Ascending aorta (tissue), 2 donors: ENCODE measurements around the gene WWC1. TPM values are rescaled to one million over a fixed set of nuclear protein-coding genes. Genes with fewer than 3 reads are reported as not detected.

Source experiments
- DNase-seq, 2 donors: peaks; one replicate each; pipeline ENCODE4 v3.0.0-alpha.2; 2019; ENCODE audit warnings: low spot score in 2 of 2
- H3K27ac ChIP-seq, 2 donors: fragments of 200-600 bp; sonication (generic); one replicate each; pipeline ENCODE4 v1.5.1; 2016 to 2017; ENCODE audit warnings: mild to moderate bottlenecking in 1 of 2
- H3K27me3 ChIP-seq: fragments of 200-600 bp; sonication (generic); one replicate; pipeline ENCODE4 v1.5.1; 2017
- H3K36me3 ChIP-seq, 2 donors: fragments of 200-600 bp; sonication (generic); one replicate each; pipeline ENCODE4 v1.5.1; 2016
- H3K4me1 ChIP-seq, 2 donors: fragments of 200-600 bp; sonication (generic); one replicate each; pipeline ENCODE4 v1.5.1; 2016 to 2017; ENCODE audit warnings: mild to moderate bottlenecking in 1 of 2
- H3K4me3 ChIP-seq, 2 donors: fragments of 200-600 bp; sonication (generic); one replicate each; pipeline ENCODE4 v1.5.1; 2016 to 2017; ENCODE audit warnings: mild to moderate bottlenecking in 1 of 2
- H3K9me3 ChIP-seq, 2 donors: fragments of 200-600 bp; sonication (generic); one replicate each; pipeline ENCODE4 v1.5.1; 2016
- CTCF ChIP-seq, 3 experiments: fragments of 200-600 bp in 2 of 3; fragments of 450-650 bp in 1 of 3; sonication (generic) in 2 of 3; IDR thresholded peaks; one replicate each; pipeline ENCODE4 v1.5.1; 2016 to 2019; ENCODE audit warnings: antibody characterized with exemption in 3 of 3, mild to moderate bottlenecking in 1 of 3, moderate library complexity in 1 of 3
- intact Hi-C: fragments of 100-400 bp; cut with DNase I; formaldehyde crosslinking; loops from one replicate; pipeline ENCODE4 v1.15.1; 2023
- total RNA-seq: library from RNA; depleted of rRNA; stranded (reverse); fragments of >200 nt; gene quantifications from one replicate; pipeline ENCODE4 v1.1.0, GENCODE V29; 2016

Gene WWC1
- total RNA-seq, 1 donor from 2014 or later: not detected

- H3K9me3 ChIP-seq: no peaks in the 10 kb centered on the region
- H3K4me3 ChIP-seq: no peak overlapping the region
- intact Hi-C loops: no loop called here
- TF ChIP-seq CTCF (IDR thresholded peaks at IDR 0.05): no peak
- DNase-seq: no peak
- no peaks in the 10 kb centered on the region for H3K4me1 ChIP-seq
- no peaks in the 10 kb centered on the region for H3K27me3 ChIP-seq
- no peak overlapping the region for H3K27ac ChIP-seq
- H3K36me3 ChIP-seq: no peaks in the 10 kb centered on the region
These were observed 26.2 kb downstream of the WWC1 start for GRCh38 chr5:168317521-168318147.

- H3K36me3 ChIP-seq: no peaks in the 10 kb centered on the region
- H3K27ac ChIP-seq: no peak overlapping the region
- H3K27me3 ChIP-seq: no peaks in the 10 kb centered on the region
- intact Hi-C loops: no loop called here
- no peak overlapping the region for H3K4me3 ChIP-seq
- H3K9me3 ChIP-seq: no peaks in the 10 kb centered on the region
- no peak for DNase-seq
- no peaks in the 10 kb centered on the region for H3K4me1 ChIP-seq
- no peak for TF ChIP-seq CTCF (IDR thresholded peaks at IDR 0.05)
These were observed 26.8 kb downstream of the WWC1 start for GRCh38 chr5:168318240-168318639.

- no peak for TF ChIP-seq CTCF (IDR thresholded peaks at IDR 0.05)
- Histone ChIP-seq H3K9me3 (no peaks in the 10 kb centered on the region), H3K27ac (no peak overlapping the region), H3K36me3 (no peaks in the 10 kb centered on the region), H3K27me3 (no peaks in the 10 kb centered on the region), H3K4me1 (no peaks in the 10 kb centered on the region), H3K4me3 (no peak overlapping the region)
- no peak for DNase-seq
- intact Hi-C loops: no loop called here
These were observed 28.3 kb downstream of the WWC1 start for GRCh38 chr5:168319774-168320173.

- DNase-seq: no peak
- Histone ChIP-seq H3K4me3 (no peak overlapping the region), H3K9me3 (no peaks in the 10 kb centered on the region), H3K36me3 (no peaks in the 10 kb centered on the region), H3K27ac (no peak overlapping the region), H3K4me1 (no peaks in the 10 kb centered on the region), H3K27me3 (no peaks in the 10 kb centered on the region)
- TF ChIP-seq CTCF (IDR thresholded peaks at IDR 0.05): no peak
- intact Hi-C loops: no loop called here
These were observed 29.4 kb downstream of the WWC1 start for GRCh38 chr5:168320805-168321204.

- Histone ChIP-seq H3K27me3 (no peaks in the 10 kb centered on the region), H3K9me3 (no peaks in the 10 kb centered on the region), H3K4me3 (no peak overlapping the region), H3K36me3 (no peaks in the 10 kb centered on the region), H3K27ac (no peak overlapping the region), H3K4me1 (no peaks in the 10 kb centered on the region)
- DNase-seq: no peak
- TF ChIP-seq CTCF (IDR thresholded peaks at IDR 0.05): no peak
- intact Hi-C loops: no loop called here
These were observed 33.6 kb downstream of the WWC1 start for GRCh38 chr5:168324859-168325630.
